ENCODE data around the gene PPM1D. TPM values are rescaled to one million over a fixed set of nuclear protein-coding genes. Genes with fewer than 3 reads are reported as not detected.
"Not testable (repeated sequence)": the region's sequence is repeated elsewhere in the genome, so short reads cannot be mapped to it uniquely, and the experiment has no call there.

Gene PPM1D
- total RNA-seq (2014; rRNA removed; shearing (Covaris generic); ENCODE audit: low replicate concordance) = 12.4 and 26.6 TPM in 2 replicates

DNA sequence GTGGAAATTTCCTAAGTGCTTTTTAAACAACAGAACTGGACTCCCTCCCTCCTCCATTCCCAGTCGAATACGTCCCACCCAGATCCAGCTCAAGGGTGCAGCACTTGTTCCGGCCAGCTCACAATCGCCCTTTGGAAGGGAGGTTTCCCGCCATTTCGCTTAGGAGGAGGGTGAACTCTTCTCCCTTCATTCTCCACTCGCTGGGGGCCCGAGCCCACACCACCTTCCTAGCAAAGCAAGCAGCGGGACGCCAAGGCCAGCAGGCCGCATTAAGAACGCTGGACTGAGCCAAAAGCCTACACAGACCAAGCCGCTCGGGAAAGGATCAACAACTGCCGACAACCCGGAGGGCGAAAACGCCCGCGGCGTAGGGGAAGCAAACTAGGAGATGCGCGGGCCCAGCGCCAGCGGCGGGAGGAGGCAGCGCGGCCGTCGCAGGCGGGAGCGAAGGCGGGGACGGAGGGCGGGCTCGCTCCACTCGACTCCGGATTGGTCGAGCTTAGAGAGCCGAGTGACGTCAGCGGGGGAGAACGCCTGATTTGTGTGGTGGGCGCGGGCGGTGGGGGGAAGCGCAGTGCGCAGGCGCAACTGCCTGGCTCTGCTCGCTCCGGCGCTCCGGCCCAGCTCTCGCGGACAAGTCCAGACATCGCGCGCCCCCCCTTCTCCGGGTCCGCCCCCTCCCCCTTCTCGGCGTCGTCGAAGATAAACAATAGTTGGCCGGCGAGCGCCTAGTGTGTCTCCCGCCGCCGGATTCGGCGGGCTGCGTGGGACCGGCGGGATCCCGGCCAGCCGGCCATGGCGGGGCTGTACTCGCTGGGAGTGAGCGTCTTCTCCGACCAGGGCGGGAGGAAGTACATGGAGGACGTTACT, at the start of gene PPM1D:
PPM1D (plus strand) TSS at position 574 of the 870 bp plus-strand sequence; CDS start at position 796, 222 bp downstream.
- Histone ChIP-seq H3K27me3 (no peaks in the 10 kb centered on the region), H3K36me3 (no peaks in the 10 kb centered on the region), H3K9me3 (no peaks in the 10 kb centered on the region), H3K4me3 (peak within 1 kb of the TSS; percentile 87)
- DNase-seq = peak; percentile 99

DNA sequence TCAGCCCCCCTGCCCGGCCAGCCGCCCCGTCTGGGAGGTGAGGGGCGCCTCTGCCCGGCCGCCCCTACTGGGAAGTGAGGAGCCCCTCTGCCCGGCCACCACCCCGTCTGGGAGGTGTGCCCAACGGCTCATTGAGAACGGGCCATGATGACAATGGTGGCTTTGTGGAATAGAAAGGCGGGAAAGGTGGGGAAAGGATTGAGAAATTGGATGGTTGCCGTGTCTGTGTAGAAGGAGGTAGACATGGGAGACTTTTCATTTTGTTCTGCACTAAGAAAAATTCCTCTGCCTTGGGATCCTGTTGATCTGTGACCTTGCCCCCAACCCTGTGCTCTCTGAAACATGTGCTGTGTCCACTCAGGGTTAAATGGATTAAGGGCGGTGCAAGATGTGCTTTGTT, 47.7 kb upstream of the PPM1D start:
- H3K9me3 ChIP-seq = peaks cover 12% of the 10 kb centered on the region
- not testable (repeated sequence) for H3K27me3 ChIP-seq, H3K4me3 ChIP-seq, H3K36me3 ChIP-seq, DNase-seq

DNA sequence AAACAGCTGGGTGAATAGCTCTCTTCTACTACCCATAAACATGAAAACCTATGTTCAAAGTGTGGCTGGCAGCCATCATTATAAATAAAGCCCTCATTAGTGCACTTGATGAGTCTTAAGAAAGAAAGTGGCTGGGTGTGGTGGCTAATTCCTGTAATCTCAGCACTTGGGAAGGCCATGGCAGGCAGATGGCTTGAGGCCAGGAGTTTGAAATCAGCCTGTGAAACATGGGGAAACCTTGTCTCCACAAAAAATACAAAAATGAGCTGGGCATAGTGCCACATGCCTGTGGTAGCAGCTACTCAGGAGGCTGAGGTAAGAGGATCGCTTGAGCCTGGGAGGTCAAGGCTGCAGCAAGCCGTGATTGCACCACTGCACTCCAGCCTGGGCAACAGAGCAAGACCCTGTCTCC, 45.6 kb upstream of the PPM1D start:
- Histone ChIP-seq H3K9me3 (peaks cover 12% of the 10 kb centered on the region), H3K36me3 (no peaks in the 10 kb centered on the region), H3K27me3 (no peaks in the 10 kb centered on the region), H3K4me3 (no peak overlapping the region)
- DNase-seq = peak; percentile 57

DNA sequence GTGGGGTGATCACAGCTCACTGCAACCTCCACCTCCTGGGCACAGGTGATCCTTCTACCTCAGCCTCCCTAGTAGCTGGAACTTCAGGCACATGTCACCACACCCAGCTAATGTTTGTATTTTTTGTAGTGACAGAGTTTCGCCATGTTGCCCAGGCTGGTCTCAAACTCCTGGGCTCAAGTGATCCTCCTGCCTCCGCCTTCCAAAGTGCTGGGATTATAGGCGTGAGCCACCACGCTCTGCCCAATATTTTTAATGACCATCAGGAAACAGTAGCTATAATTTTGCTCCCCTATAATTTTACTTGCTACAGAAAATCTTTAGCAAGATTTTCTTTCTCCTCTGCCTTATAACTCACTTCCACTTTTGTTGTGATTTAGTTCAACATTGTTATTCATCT, 44.2 kb upstream of the PPM1D start:
- no peak for DNase-seq
- H3K36me3 ChIP-seq = no peaks in the 10 kb centered on the region
- peaks cover 12% of the 10 kb centered on the region for H3K9me3 ChIP-seq
- H3K27me3 ChIP-seq = no peaks in the 10 kb centered on the region
- no peak overlapping the region for H3K4me3 ChIP-seq

DNA sequence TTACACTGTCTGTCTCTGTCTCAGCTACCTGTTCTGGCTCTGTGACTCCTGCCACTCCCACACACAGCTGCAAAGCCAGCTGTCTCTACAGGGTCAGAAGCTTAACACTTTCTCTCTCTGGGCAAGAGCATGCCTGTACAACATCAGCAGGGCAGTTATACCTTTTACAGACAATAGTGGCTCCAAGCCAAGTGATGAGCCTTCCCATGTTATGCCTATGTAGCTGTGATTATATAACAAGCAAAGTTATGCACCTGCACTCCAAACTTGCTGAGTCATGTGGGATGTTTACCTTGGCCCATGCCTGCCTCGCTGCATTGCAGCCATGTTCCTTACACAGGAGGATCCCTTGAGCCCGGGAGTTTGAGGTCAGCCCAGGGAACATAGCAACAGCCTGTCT, 42.2 kb upstream of the PPM1D start:
- no peaks in the 10 kb centered on the region for H3K27me3 ChIP-seq
- H3K9me3 ChIP-seq = peaks cover 10% of the 10 kb centered on the region

DNA sequence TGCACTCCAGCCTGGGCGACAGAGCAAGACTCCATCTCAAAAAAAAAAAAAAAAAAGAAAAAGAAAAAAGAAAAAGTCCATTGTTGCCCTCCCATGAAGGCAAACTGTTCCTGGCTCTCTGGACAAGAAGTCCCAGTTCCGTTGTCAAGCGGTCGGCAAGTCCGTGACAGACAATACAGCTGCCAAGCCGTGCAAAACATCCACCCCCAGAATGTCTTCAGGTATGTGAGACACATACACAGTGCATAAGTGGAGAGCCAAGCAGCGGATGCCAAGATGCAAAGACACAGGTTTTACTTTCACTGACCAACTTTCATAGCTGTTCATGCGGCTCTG, 40.4 kb upstream of the PPM1D start:
- no peak overlapping the region for H3K4me3 ChIP-seq
- no peaks in the 10 kb centered on the region for H3K36me3 ChIP-seq
- H3K9me3 ChIP-seq = no peaks in the 10 kb centered on the region
- no peak for DNase-seq
- H3K27me3 ChIP-seq = no peaks in the 10 kb centered on the region; the same call in 1 of the 2 replicates

More for the DNA sequence above, 42.2 kb upstream of the PPM1D start:
- Histone ChIP-seq H3K36me3 (no peaks in the 10 kb centered on the region), H3K4me3 (no peak overlapping the region)
- DNase-seq = no peak

DNA sequence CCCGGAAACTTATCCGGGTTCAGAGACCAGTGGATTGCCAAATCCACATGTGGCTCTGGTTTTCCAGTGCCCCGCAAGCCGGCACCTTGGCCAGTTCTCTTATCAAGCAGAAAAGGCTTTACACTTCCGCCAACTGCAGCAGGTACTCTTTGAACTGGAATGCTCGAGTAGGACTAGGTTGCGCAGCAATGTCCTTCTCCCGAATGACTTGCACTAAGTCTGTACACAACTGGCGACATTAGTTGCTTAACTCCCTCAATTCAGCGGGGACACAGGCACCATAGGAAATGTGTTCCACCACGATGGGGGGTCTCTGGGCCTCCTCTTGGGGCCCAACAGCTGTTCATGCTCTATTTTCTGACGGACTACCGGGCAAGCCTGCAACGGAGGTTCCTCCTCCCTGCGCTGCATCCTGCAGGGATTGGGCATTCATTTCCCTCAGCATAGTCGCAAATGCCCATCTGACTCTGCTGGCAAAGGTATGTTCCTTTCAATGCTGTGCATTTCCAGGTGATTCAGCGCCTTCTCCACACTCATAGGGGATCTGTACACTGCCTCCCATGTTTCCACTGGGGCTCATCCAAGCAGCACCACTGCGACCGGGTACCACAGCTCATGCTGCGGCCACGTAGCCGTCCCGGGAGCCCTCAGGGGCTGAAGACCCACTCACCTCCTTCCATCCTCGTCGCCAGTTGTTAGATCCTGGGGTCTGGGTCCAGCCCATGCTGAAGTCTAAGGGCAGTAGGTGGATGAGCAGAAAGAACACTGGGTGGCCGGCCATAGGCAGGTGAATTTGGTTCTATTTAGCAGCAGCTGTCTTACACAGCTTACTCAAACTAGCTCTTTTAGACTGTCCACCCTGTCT, 39.8 kb upstream of the PPM1D start:
- H3K27me3 ChIP-seq = no peaks in the 10 kb centered on the region; the same call in 1 of the 2 replicates
- H3K9me3 ChIP-seq = no peaks in the 10 kb centered on the region
- DNase-seq = no peak
- H3K36me3 ChIP-seq = no peaks in the 10 kb centered on the region
- H3K4me3 ChIP-seq = no peak overlapping the region

DNA sequence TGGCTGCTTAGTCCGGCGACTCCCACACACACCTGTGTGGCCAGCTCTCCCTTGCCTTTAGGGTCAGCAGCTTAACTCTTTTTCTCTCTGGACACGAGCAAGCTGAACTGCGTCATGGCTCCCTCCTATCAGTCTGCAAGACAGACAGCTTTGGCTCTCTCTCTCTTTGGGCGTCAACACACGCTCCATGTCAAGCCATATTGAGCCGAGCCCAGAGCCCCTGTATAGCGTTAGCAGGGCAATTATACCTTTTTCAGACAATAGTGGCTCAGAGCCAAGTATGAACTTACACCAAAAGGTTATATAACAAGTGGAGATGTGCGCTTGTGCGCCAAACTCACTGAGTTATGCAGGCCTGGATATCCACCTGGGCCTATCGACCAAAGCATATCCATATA, 39.1 kb upstream of the PPM1D start:
- DNase-seq = no peak
- Histone ChIP-seq H3K4me3 (no peak overlapping the region), H3K9me3 (no peaks in the 10 kb centered on the region), H3K27me3 (no peaks in the 10 kb centered on the region; the same call in 1 of the 2 replicates), H3K36me3 (no peaks in the 10 kb centered on the region)

DNA sequence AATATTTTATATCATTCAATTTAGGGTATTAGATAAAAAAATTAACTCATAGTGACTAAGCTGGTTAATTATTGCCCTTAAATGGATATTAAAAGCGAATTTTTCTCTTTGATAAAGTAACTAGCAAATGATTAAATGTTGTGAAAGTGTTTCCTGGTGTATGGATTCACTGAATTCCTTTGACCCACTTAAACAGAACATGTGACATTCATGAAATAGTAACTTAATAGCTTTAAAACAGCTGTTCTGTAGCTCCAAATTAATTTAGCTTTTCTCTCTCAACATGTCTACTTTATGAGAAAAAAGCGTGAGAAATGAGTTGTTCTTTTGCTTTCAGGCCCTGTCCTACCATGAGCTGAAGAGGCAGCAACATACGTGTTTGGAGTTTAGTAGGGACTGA, 37.6 kb upstream of the PPM1D start:
- no peak overlapping the region for H3K4me3 ChIP-seq
- H3K27me3 ChIP-seq = no peaks in the 10 kb centered on the region; the same call in 1 of the 2 replicates
- DNase-seq = no peak
- no peaks in the 10 kb centered on the region for H3K36me3 ChIP-seq
- no peaks in the 10 kb centered on the region for H3K9me3 ChIP-seq

DNA sequence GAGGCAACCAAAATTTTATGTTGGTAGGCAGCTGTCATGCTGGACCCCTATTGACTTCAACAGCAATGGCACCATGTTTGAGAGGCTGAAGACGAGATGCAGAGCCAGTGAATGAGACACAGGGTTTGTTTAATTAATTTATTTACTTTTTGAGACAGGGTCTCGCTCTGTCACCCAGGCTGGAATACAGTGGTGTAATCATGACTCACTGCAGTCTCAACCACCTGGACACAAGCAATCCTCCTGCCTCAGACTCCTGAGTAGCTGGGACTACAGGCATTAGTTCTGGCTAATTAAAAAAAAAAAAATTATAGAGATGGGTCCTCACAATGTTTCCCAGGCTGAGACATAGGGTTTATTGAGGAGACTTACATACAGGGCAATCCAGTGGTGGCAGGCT, 36.2 kb upstream of the PPM1D start:
- Histone ChIP-seq H3K4me3 (no peak overlapping the region), H3K27me3 (no peaks in the 10 kb centered on the region; the same call in 1 of the 2 replicates), H3K9me3 (no peaks in the 10 kb centered on the region), H3K36me3 (no peaks in the 10 kb centered on the region)
- no peak for DNase-seq

DNA sequence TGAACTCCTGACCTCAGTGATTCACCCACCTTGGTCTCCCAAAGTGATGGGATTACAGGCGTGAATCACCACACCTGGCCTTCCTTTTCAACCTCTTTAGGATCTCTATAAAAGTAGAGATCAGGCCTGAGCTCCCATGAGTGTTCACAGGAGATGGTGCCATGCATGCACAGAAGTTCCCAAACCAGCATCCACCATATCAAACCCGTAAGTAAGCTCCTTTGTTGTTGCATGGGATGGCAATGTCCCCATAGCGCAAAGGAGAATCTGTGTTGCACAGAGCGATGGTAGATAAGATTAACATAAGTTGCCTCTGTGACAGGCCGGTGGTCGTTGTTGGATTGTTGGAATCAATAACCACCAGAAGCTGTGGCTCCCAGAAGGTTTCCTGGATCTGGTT, 34.8 kb upstream of the PPM1D start:
- Histone ChIP-seq H3K27me3 (no peaks in the 10 kb centered on the region; the same call in 1 of the 2 replicates), H3K9me3 (no peaks in the 10 kb centered on the region), H3K36me3 (no peaks in the 10 kb centered on the region), H3K4me3 (no peak overlapping the region)
- no peak for DNase-seq

DNA sequence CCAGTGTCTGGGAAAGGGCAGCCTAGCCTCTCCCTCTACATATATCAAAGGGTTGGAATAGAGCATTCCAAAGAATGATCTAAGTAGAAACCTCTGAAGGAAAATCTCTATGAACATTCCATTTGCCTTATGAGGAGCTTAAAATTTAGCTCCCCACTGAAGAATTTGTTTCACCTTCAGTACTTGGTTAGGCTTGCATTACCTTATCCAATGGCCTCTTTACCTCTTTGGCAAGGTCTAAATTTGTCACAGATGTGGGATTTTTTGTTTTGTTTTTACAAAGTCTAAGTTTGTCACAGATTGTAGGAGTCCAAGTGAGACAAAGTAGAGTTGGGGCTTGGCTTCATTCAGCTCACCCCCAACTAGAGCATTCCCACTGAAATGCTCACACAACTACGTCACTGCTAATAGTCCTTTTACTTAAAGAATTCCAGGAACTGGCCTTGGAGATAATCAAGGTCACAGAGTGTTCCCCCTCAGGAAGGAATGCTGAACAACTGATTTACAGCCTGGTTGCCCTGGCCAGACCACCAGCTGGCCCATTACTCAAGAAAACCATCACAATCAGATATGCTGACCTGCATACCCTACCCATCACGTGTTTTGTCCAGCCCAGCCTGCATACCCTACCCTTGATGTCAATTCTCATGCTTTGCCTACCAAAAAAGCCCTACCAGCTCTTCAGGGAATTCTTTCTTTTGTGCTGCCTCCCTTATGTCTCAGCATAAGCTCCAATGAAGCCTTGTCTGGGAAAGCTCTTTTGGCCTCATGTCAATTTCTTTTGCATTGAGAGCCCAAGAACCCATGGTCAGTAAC, 26.5 kb upstream of the PPM1D start:
- Histone ChIP-seq H3K9me3 (no peaks in the 10 kb centered on the region), H3K27me3 (no peaks in the 10 kb centered on the region), H3K4me3 (no peak overlapping the region), H3K36me3 (no peaks in the 10 kb centered on the region)
- no peak for DNase-seq

DNA sequence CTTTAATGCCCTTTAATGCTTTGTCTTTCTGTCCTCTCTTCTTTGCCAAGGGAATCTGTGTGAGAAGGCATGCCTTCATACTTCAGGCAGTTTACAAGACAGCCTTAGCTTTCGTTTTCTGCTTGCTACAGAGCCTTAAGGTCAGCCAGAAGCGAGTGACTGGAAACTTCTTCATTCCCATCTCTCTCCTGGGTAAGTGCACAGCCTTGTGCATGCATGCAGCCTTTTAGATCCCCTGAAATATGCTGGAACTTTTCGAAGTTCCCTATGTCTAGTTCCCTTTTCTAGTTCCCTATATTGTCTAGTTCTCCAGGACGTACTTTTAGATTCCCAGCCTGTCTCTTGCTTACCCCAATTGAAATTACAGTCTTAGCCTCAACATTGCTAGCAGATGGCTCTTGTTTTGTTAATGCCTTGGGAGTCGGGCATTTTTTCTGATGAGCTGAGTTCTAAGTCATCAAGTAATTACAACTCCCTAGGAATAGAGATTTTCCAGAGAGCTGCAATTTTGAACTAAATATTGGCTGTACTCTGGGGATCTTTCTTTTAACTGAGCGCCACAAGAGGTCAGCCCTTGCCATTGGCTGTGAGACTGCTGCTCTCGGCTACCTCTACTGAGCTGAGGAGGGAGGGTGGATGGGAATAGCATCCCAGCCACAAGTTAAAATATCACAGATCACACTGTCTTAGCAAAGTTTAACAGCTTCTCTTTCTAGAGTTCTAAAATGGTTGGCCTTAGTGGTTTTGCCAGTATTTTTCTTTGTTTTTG, 22.7 kb upstream of the PPM1D start:
- H3K27me3 ChIP-seq = no peaks in the 10 kb centered on the region
- H3K9me3 ChIP-seq = no peaks in the 10 kb centered on the region
- peak; percentile 49 for DNase-seq
- peak overlapping the region; percentile 38 for H3K4me3 ChIP-seq
- no peaks in the 10 kb centered on the region for H3K36me3 ChIP-seq

DNA sequence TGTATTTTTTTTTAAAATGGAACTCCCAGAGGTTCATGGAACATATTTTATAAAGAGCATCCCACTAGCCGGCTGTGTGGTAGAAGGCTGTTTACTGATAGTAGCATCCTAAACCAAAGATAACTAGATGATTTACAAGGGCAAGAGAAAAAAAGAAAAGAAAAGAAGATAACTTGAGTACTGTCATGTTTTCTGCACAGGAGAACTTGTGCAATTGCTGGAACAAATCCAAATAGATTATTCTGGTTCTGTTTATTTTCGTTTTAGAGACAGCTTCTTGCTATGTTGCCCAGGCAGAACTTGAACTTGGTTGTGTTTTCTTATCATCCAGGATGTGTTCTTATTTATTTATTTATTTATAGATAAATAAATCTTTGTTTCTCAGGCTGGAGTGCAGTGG, 20.9 kb upstream of the PPM1D start:
- DNase-seq = no peak
- H3K27me3 ChIP-seq = no peaks in the 10 kb centered on the region
- H3K36me3 ChIP-seq = no peaks in the 10 kb centered on the region
- H3K9me3 ChIP-seq = no peaks in the 10 kb centered on the region
- no peak overlapping the region for H3K4me3 ChIP-seq

DNA sequence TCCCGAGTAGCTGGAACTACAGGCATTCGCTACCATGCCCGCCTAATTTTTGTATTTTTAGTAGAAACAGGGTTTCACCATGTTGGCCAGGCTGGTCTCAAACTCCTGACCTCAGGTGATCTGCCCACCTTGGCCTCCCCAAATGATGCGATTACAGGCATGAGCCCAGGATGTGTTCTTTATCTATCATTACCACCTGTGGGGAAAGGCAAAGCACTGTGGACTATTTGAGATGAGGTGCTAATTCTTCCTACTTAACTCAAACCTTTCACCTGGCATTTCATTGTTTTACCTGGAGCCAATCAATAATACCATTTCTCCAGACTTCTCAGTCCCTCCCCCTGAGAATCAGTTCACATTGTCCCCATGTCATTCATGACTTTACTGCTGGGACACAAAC, 20.4 kb upstream of the PPM1D start:
- no peaks in the 10 kb centered on the region for H3K36me3 ChIP-seq
- no peak overlapping the region for H3K4me3 ChIP-seq
- no peak for DNase-seq
- H3K27me3 ChIP-seq = no peaks in the 10 kb centered on the region
- H3K9me3 ChIP-seq = no peaks in the 10 kb centered on the region

DNA sequence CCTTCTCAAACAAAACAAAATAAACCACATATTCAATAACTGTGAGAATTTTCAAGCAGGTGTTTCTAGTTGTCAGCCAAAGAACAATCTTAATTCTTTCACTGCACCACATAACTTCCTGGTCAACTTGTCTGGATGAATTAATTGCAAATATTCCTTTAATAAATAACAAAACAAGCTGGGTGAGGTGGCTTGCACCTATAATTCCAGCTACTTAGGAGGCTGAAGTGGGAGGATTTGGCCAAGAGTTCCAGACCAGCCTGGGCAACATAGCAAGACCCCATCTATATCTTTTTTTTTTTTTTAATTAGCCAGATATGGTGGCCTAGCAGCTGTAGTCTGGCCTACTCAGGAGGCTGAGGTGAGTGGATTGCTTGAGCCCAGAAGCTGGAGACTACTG, 17.0 kb upstream of the PPM1D start:
- Histone ChIP-seq H3K27me3 (no peaks in the 10 kb centered on the region), H3K36me3 (no peaks in the 10 kb centered on the region), H3K4me3 (no peak overlapping the region), H3K9me3 (no peaks in the 10 kb centered on the region)
- DNase-seq = no peak

Data from MG63 (cell line).